Measurements from ENCODE around the gene VPS41.

GRCh38 chr7:38893061-38893460 is 15.9 kb downstream of the VPS41 start:
- TF ChIP-seq CTCF (IDR thresholded peaks at IDR 0.05): no peak
- TF ChIP-seq POLR2A (IDR thresholded peaks at IDR 0.05): no peak
